Measurements from ENCODE around the gene CCDC50. TPM values are rescaled to one million over a fixed set of nuclear protein-coding genes. Genes with fewer than 3 reads are reported as not detected.
A peak's percentile ranks its signal among the peaks of the same experiment; 100 is the strongest.

CCDC50 gene
- total and polyA plus RNA-seq, 10 of the 15 experiments (the other 5 are each of a cell fraction or from before 2014, with no cell fraction given) = 46.7 to 150 (median 125) TPM

- TF ChIP-seq REST (IDR thresholded peaks at IDR 0.05; ENCODE audit: low read depth, low read length) (no peak), HSF1 (IDR thresholded peaks at IDR 0.05; ENCODE audit: low read depth, low read length) (no peak), ATF7 (IDR thresholded peaks at IDR 0.05; ENCODE audit: low read depth) (no peak), MYB (IDR thresholded peaks at IDR 0.05; ENCODE audit: borderline replicate concordance, low read depth, low read length) (no peak), SRF (IDR thresholded peaks at IDR 0.05; ENCODE audit: low read depth in 2 of 2, low read length in 2 of 2) (no peak), RAD51 (IDR thresholded peaks at IDR 0.05) (0 out of 2 replicates have a peak, but pooled peaks have one; percentile 21), SMARCA5 (IDR thresholded peaks at IDR 0.05) (no peak), JUND (IDR thresholded peaks at IDR 0.05; ENCODE audit: low read depth, low read length) (no peak), RELB (IDR thresholded peaks at IDR 0.05; ENCODE audit: low read depth) (peak; percentile 48; the same call in 1 of the 2 replicates), POU2F2 (IDR thresholded peaks at IDR 0.05; ENCODE audit: borderline replicate concordance, low read depth, low read length) (peak; percentile 89), GABPA (IDR thresholded peaks at IDR 0.05; ENCODE audit: low read depth) (no peak), ZBTB40 (IDR thresholded peaks at IDR 0.05; ENCODE audit: borderline replicate concordance) (no peak), CHD4 (IDR thresholded peaks at IDR 0.05) (no peak), SMAD5 (IDR thresholded peaks at IDR 0.05; ENCODE audit: low read depth) (no peak)
These were observed 28.2 kb upstream of the CCDC50 start (continued) for GRCh38 chr3:191301017-191301416.

Data from GM12878 (cell line).